GM12891 (cell line): Measurements from ENCODE around the gene QRICH2.
"Not testable (repeated sequence)": the region's sequence is repeated elsewhere in the genome, so short reads cannot be mapped to it uniquely, and the experiment has no call there.

Experiments
- DNase-seq: peaks from one replicate; pipeline ENCODE4 v3.0.0; 2011; ENCODE audit warnings: low spot score; ENCODE audit not compliant: insufficient read length
- FAIRE-seq: peaks from 2 replicates; lab custom pipeline; 2011; peaks lifted over from hg19 to GRCh38; lab: Jason Lieb, UNC
- PAX5 ChIP-seq: IDR thresholded peaks from 2 replicates; pipeline ENCODE4 v1.6.1; 2011; ENCODE audit warnings: low read length, moderate library complexity, mild to moderate bottlenecking; ENCODE audit not compliant: insufficient read depth, severe bottlenecking
- POLR2A ChIP-seq: IDR thresholded peaks from 2 replicates; pipeline ENCODE4 v1.6.1; 2011; ENCODE audit warnings: low read depth, low read length, control low read depth
- POLR2AphosphoS5 ChIP-seq: IDR thresholded peaks from 2 replicates; pipeline ENCODE4 v1.6.1; 2011; ENCODE audit warnings: low read depth, low read length, control low read depth
- POU2F2 ChIP-seq: IDR thresholded peaks from 2 replicates; pipeline ENCODE4 v1.6.1; 2011; ENCODE audit warnings: low read depth, mild to moderate bottlenecking, control low read depth, low read length, moderate library complexity
- SPI1 ChIP-seq: IDR thresholded peaks from 2 replicates; pipeline ENCODE4 v1.6.1; 2011; ENCODE audit warnings: low read depth, low read length, control low read depth
- TAF1 ChIP-seq: IDR thresholded peaks from 2 replicates; pipeline ENCODE4 v1.6.1; 2011; ENCODE audit warnings: low read depth, low read length, control low read depth

The QRICH2 gene

GRCh38 chr17:76307299-76307965, 644 bp downstream of the QRICH2 start:
- DNase-seq (no peak), FAIRE-seq (no peak)
- TF ChIP-seq POLR2AphosphoS5 (no peak), SPI1 (no peak), PAX5 (no peak), POLR2A (no peak), POU2F2 (no peak)

GRCh38 chr17:76305135-76305454, 3.0 kb downstream of the QRICH2 start:
- not testable (repeated sequence) for FAIRE-seq, DNase-seq

DNA sequence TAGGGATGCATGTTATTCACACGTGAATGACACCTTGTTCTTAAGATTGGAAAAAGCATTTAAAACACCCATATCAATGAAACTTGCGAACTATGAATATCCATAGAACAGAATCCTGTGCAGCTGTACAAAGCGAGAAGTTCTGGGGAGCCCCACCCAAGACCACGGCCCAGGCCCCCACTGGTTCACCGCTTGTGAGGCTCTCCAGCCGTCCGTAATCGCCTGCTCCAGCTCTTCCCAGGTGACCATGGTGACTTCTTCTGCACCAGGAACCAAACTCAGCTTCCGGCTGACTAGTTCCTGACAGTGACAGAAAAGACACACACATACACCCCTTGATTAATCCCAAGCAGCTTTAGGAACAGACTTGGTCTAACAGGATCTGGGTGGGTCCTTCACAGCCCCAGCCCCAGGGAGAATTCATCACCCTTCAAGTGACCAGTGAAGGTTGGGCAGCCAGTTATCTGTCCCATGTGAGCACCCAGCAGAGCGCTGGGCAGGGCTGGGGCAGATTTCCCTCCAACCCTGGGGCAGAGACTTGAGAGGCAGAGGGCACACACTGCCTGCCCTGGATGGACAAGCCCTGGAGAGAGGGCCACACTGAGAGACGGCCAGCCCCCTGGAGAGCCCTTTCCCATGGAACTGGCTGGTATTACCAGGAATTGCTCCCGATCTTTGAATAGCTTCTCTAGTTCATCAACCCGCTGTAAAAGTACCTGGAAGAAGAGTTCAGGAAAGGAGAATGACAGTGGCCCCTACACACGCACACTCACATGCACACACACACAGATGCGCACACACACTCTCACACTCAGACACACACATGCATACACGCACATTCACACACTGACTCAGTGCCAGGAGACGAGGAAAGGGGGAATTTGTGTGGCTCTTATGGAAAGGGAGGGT, 3.6 kb downstream of the QRICH2 start:
- TF ChIP-seq TAF1 = no peak
- TF ChIP-seq POLR2AphosphoS5 = no peak
- TF ChIP-seq PAX5 = no peak
- no peak for TF ChIP-seq POLR2A
- TF ChIP-seq POU2F2 = no peak
- no peak for TF ChIP-seq SPI1
- DNase-seq (no peak), FAIRE-seq (no peak)

- DNase-seq = no peak
These were observed 10.6 kb downstream of the QRICH2 start for GRCh38 chr17:76297436-76297835.

GRCh38 chr17:76296889-76297288, 11.2 kb downstream of the QRICH2 start:
- DNase-seq (no peak), FAIRE-seq (no peak)
- no peak for TF ChIP-seq POLR2A
- TF ChIP-seq POU2F2 = no peak
- no peak for TF ChIP-seq SPI1
- no peak for TF ChIP-seq PAX5
- no peak for TF ChIP-seq TAF1
- TF ChIP-seq POLR2AphosphoS5 = no peak

More at GRCh38 chr17:76297436-76297835, 10.6 kb downstream of the QRICH2 start:
- TF ChIP-seq POLR2AphosphoS5 = no peak
- no peak for FAIRE-seq

- no peak for TF ChIP-seq PAX5
- TF ChIP-seq POLR2AphosphoS5 = no peak
- TF ChIP-seq TAF1 = no peak
- TF ChIP-seq POU2F2 = no peak
- no peak for TF ChIP-seq POLR2A
- TF ChIP-seq SPI1 = no peak
- FAIRE-seq (no peak), DNase-seq (no peak)
These were observed 11.9 kb downstream of the QRICH2 start for GRCh38 chr17:76296186-76296585.

DNA sequence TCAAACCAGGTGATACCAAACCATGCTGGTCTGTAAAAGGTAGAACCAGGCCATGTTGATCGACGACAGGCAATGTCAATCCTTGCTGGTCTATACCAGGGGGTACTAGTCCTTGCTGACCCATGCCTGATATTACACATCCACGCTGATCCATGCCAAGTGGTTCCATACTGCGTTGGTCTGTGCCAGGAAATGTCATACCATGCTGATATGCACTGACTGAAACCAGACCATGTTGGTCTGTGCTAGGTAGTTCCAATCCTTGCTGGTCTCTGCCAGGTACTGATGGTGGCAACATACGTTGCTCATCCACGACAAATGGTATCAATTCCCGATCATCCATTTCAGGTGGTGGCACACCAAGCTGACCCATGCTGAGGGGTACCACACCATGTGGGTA, 15.0 kb downstream of the QRICH2 start:
- FAIRE-seq (no peak), DNase-seq (no peak)
- TF ChIP-seq SPI1 (no peak), POLR2A (no peak), PAX5 (no peak), POU2F2 (no peak), POLR2AphosphoS5 (no peak), TAF1 (no peak)

DNA sequence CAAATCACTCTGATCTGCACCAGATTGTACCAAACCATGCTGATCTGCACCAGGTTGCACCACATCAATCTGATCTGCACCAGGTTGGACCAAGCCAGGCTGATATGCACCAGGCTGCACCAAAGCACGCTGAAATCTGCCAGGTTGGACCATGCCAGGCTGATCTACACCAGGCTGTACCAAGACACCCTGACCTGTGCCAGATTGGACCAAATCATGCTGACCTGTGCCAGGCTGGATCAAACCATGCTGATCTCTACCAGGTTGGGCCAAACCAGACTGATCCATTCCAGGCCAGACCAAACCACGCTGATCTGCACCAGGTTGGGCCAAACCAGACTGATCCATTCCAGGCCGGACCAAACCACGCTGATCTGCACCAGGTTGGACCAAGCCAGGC, 15.5 kb downstream of the QRICH2 start:
- TF ChIP-seq SPI1 = no peak
- TF ChIP-seq TAF1 = no peak
- TF ChIP-seq PAX5 = no peak
- no peak for TF ChIP-seq POLR2AphosphoS5
- no peak for TF ChIP-seq POU2F2
- no peak for TF ChIP-seq POLR2A
- FAIRE-seq (no peak), DNase-seq (no peak)

DNA sequence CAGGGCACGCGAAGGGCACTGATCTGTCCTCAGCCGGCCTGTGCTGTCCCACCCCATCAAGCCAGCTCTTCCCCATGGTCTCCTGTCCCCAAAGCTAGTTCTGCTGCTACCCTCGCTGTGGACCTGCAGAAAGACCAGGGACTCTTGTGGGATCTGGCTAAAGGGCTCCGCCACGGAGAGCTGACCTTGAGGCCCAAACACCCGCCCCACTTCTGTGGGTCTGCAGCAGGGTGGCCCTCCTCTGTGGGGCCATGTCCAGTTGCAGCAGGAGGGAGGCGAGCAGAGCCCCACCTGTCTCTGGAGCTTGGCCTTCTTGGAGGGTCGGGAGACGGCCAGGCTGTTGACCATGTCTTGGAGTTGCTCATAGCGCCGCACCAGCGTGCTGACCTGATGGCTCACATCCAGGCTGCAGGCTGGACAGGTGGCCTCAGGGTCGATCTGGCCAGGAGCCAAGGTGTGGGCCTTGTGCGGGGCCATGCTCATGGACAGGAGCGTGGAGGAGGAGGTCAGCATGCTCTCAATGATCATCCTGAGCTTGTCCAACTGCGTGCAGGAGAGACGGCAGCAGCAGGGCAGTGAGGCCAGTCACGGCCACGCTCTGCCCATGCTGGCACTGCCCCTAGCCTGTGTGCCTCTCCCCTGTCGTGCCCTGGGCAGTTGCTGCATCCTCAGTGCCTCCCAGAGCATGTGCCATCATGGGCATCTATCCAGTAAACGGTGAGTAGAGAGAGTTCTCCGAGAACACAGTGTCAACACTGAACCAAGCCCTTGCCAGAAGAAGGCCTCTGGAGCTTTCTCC, 26.3 kb downstream of the QRICH2 start:
- TF ChIP-seq POU2F2 (no peak), POLR2AphosphoS5 (no peak), SPI1 (no peak), PAX5 (no peak), POLR2A (no peak), TAF1 (no peak)
- no peak for FAIRE-seq
- DNase-seq = no peak
